C4-2B (cell line): ENCODE measurements around the gene SIK2.

Experiments
- H3K27ac ChIP-seq: fragments of 450-650 bp; 2 replicates; pipeline ENCODE4 v1.5.1; 2017
- CTCF ChIP-seq: fragments of 450-650 bp; conservative IDR thresholded peaks from 2 replicates; pipeline ENCODE4 v1.5.1; 2017; ENCODE audit warnings: mild to moderate bottlenecking
- ZFX ChIP-seq: fragments of 450-650 bp; IDR thresholded peaks from 2 replicates; pipeline ENCODE4 v1.6.1; 2017

Gene SIK2

GRCh38 chr11:111718436-111718835, 116.2 kb downstream of the SIK2 start:
- no peak for TF ChIP-seq CTCF
- no peak for TF ChIP-seq ZFX
- no peak overlapping the region for H3K27ac ChIP-seq

DNA sequence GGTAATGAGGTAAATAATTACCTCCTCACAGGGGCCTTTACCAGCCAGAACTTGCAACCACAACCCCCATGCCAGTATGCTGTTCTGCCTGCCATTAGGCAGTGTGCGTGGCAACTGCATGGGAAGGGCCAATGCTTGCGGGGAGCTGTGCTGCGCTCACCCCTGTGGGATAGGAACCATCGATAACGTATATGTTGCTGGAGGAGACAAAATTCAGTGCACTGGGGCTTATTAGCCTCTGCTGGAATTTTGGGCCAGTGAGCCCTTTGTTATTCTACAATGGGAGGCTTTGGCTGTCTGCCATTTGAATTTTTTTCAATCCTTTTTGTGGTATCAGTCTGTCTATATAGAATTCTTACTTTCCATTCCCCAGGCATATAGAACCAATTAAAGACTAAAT, 116.6 kb downstream of the SIK2 start:
- no peak overlapping the region for H3K27ac ChIP-seq
- TF ChIP-seq ZFX (no peak), CTCF (no peak)

GRCh38 chr11:111719379-111719778, 117.1 kb downstream of the SIK2 start:
- H3K27ac ChIP-seq: no peak overlapping the region
- TF ChIP-seq ZFX (no peak), CTCF (no peak)

DNA sequence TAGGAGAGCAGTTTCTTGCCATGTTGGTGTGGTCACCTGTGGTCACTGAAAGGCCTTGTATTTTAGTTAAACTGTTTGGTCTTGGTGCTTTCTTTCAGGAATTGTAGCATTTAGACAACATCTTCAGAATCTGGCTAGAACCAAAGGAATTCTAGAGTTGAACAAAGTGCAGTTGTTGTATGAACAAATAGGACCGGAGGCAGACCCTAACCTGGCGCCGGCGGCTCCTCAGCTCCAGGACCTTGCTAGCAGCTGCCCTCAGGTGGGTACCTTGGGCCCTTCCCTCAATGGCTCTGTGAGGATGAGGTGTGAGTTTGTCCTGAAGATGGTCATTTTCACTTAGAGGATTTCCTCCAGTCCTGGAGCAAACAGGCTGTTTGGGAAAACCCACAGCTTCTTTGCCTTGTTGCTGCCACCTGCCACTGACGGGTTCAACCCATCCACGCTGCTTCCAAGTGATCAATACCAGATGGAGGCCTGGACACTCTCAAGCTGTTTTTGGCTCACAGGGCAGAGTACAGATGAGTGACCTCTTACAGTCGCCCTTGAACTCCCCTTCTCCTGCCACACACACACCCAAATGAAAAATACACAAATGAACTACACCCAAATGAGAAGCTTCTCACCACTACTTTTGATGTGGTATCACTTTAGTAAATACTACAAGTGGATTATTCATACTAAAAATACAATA, 118.7 kb downstream of the SIK2 start:
- no peak overlapping the region for H3K27ac ChIP-seq
- TF ChIP-seq CTCF (no peak), ZFX (no peak)

- no peak overlapping the region for H3K27ac ChIP-seq
- TF ChIP-seq ZFX: no peak
- TF ChIP-seq CTCF: no peak
Measured at GRCh38 chr11:111722501-111722900, 120.3 kb downstream of the SIK2 start.

GRCh38 chr11:111723595-111723994, 121.3 kb downstream of the SIK2 start:
- TF ChIP-seq ZFX (no peak), CTCF (no peak)
- no peak overlapping the region for H3K27ac ChIP-seq

DNA sequence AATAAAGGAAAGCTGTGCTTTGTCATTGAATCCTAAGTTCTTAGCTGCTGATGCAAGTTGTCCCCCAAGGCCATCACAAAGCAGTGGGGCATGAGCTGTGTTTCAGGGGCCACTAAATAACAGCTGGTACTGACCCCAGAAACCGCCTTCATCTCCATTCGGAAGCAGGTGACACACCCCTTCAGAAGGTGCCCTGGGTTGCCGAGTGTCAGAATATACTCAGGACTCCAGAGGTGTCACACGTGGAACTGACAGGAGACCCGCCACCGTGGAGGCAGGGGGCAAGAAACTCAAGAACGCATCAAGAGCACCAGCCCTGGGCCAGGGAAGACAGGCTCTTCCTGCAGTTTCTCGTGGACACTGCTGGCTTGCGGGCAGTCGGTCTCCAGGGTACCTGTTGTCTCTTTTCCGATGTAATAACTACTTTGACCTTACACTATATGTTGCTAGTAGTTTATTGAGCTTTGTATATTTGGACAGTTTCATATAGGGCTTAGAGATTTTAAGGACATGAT, 122.4 kb downstream of the SIK2 start:
- TF ChIP-seq ZFX: no peak
- no peak for TF ChIP-seq CTCF
- H3K27ac ChIP-seq: no peak overlapping the region
